GM06990 (cell line): ENCODE data around the gene AP2B1.

Source experiments
- DNase-seq: peaks from one replicate; pipeline ENCODE4 v3.0.0-alpha.2; 2011; ENCODE audit not compliant: insufficient read length; ENCODE audit errors: extremely low read depth
- H3K27me3 ChIP-seq: replicated peaks from 2 replicates; pipeline ENCODE4 v1.6.0; 2011; ENCODE audit warnings: low read length; ENCODE audit not compliant: control insufficient read depth, insufficient read depth
- H3K36me3 ChIP-seq: 2 replicates; pipeline ENCODE4 v1.5.1; 2011; ENCODE audit warnings: low read length; ENCODE audit not compliant: control insufficient read depth, insufficient read depth
- H3K4me3 ChIP-seq: replicated peaks from 2 replicates; pipeline ENCODE4 v1.5.1; 2011; ENCODE audit warnings: low read depth, mild to moderate bottlenecking, control low read depth, low read length
- TF ChIP-seq, protein P1 (sequence below): IDR thresholded peaks from 2 replicates; pipeline ENCODE4 v1.5.1; 2011; ENCODE audit warnings: low read length, control low read depth, mild to moderate bottlenecking, inconsistent platforms; ENCODE audit not compliant: insufficient read depth, poor library complexity, severe bottlenecking

AP2B1 gene

DNA sequence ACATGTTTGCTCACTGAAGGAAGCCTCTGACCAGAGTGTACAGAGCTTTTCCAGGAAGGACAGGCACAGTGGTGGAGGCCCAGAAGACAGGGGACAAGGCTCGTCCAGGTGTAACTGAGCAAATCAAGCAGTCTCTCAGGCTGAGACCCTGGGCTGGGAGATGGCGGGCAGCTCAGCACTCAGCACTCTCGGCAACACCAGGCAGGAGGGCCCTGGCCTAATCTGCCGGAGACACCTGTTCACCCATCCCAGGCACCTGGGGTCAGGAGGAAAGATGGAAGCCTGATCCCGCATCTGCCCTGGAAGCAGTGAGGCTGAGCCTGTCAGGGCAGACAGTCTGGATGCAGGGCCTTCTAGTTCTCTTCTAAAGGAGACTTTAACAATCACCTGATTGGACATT lies 149.1 kb downstream of the AP2B1 start:
- Histone ChIP-seq H3K36me3 (no peaks in the 10 kb centered on the region), H3K27me3 (peaks cover 2% of the 10 kb centered on the region), H3K4me3 (no peak overlapping the region)
- TF ChIP-seq, protein P1, sequence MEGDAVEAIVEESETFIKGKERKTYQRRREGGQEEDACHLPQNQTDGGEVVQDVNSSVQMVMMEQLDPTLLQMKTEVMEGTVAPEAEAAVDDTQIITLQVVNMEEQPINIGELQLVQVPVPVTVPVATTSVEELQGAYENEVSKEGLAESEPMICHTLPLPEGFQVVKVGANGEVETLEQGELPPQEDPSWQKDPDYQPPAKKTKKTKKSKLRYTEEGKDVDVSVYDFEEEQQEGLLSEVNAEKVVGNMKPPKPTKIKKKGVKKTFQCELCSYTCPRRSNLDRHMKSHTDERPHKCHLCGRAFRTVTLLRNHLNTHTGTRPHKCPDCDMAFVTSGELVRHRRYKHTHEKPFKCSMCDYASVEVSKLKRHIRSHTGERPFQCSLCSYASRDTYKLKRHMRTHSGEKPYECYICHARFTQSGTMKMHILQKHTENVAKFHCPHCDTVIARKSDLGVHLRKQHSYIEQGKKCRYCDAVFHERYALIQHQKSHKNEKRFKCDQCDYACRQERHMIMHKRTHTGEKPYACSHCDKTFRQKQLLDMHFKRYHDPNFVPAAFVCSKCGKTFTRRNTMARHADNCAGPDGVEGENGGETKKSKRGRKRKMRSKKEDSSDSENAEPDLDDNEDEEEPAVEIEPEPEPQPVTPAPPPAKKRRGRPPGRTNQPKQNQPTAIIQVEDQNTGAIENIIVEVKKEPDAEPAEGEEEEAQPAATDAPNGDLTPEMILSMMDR = no peak
- no peak for DNase-seq

DNA sequence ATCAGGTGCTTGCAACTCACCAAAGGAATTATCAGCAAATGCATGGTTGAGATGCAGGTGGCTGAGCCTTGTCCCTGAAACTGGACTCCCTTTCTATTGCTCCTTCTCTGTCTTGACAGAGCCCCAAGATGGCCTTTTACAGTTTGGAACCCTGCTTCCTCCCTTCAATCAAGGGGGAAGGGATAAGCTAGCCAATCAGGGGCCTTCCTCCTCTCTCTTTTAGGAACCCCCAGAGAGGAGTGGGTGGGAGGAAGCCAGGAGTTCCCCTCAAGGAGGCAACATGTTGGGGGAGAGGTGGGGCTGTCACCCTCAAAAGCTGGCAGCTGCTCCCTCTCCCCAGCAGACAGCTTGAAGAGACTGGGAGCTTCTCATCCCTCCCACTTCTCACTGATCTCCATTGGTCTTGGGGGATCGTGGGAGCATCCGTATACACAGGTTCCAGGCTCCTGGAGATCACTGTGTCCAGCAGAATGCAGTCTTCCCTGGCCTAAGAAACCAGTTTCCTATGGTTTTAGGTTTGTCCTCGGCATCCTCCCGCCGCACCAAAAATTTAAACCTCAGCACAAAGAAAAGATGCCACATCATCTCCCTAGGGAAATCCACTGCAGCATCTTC lies 151.5 kb downstream of the AP2B1 start:
- peaks cover 2% of the 10 kb centered on the region for H3K27me3 ChIP-seq
- no peak overlapping the region for H3K4me3 ChIP-seq
- no peak for DNase-seq
- TF ChIP-seq, protein P1 = no peak
- H3K36me3 ChIP-seq = no peaks in the 10 kb centered on the region

DNA sequence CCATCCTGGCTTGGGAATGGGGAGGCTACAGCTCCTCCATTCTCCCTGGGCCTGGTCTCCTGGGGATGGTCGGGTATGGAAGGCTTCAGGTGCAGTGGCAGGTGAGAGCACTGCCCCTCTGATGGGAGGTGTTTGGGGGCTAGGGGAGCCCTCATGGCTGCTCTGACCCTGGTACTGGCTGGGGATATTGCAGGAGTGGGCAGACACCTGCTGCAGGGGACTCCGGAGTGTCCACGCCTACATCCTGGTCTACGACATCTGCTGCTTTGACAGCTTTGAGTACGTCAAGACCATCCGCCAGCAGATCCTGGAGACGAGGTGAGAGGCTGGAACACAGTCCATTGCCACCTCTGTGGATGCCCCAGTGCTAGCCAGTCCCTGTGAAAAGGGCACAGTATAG lies 153.1 kb downstream of the AP2B1 start:
- no peak for DNase-seq
- H3K4me3 ChIP-seq = no peak overlapping the region
- no peaks in the 10 kb centered on the region for H3K36me3 ChIP-seq
- H3K27me3 ChIP-seq = peaks cover 2% of the 10 kb centered on the region
- TF ChIP-seq, protein P1 = no peak

DNA sequence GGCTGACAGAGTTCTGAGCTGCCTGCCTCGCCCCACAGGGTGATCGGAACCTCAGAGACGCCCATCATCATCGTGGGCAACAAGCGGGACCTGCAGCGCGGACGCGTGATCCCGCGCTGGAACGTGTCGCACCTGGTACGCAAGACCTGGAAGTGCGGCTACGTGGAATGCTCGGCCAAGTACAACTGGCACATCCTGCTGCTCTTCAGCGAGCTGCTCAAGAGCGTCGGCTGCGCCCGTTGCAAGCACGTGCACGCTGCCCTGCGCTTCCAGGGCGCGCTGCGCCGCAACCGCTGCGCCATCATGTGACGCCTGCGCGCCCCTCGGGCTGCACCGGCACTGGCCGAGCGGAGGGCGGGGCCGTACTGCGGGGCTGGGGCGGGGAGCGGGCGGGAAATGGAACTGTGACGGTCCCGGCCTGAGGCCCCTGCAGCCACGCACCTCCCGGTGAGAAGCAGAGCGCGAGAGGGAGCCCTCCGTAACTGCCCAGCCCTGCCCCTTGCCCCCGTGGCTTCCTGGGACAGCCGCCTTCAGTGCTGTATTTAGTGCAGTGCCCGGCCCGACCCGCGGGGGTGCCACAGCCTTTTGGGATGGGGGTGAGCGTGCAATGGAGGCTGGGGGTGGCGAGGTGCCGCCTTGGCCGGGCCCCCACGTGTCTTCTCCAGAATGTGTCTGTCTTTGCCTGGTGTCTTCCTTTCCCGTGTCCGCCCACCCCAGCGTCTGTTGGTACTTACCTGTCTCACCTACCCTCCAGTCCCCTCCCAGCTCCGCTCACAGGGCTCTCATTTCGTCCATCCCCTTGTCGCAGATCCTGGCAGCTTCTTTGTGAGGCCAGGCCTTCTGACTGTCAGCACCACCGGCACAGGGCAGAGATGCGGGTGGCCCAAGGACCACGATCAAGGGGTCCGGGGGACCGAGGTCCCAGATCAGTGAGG lies 154.1 kb downstream of the AP2B1 start:
- no peak overlapping the region for H3K4me3 ChIP-seq
- DNase-seq = no peak
- TF ChIP-seq, protein P1 = no peak

DNA sequence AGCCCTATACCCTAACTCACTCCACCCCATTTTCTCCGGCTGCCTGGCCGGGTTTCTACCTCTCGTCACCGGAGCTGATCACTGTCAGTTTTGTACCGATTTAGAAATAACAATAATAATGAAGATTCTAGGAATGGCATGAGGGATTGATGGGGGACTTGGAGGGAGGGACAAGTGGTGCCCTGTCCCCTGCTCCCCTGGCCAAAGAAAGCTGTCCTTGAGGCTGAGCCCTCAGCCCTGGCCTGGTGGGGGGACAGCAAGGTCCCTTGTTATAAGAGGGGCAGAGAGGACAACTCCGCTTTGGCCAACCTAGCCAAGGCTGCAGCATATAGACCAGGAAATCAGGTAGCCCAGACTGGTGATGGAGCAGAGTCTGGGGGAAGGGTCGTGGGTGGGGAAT lies 155.4 kb downstream of the AP2B1 start:
- DNase-seq = no peak
- TF ChIP-seq, protein P1 = no peak
- Histone ChIP-seq H3K4me3 (no peak overlapping the region), H3K27me3 (peaks cover 2% of the 10 kb centered on the region), H3K36me3 (no peaks in the 10 kb centered on the region)

More for the DNA sequence above, 154.1 kb downstream of the AP2B1 start:
- Histone ChIP-seq H3K36me3 (no peaks in the 10 kb centered on the region), H3K27me3 (peaks cover 2% of the 10 kb centered on the region)
